SK-N-SH treated with all-trans-retinoic acid at 6 μM for 48 hours (cell line): ENCODE results near the gene BBS9.

ENCODE experiments used
- ZNF8 ChIP-seq: fragments of 450-650 bp; formaldehyde crosslinking; IDR thresholded peaks from 2 replicates; pipeline ENCODE4 v1.5.0; 2020; ENCODE audit warnings: mild to moderate bottlenecking, moderate library complexity
- TF ChIP-seq, protein P1 (sequence below): fragments of 250-450 bp; sonication (Bioruptor Pico); IDR thresholded peaks from 2 replicates; pipeline ENCODE4 v1.8.0; 2020; ENCODE audit warnings: mild to moderate bottlenecking, moderate library complexity, borderline replicate concordance
- TF ChIP-seq, protein P2 (sequence below): fragments of 250-450 bp; sonication (Bioruptor Pico); IDR thresholded peaks from 2 replicates; pipeline ENCODE4 v1.5.1; 2020; ENCODE audit warnings: low read depth, mild to moderate bottlenecking, moderate library complexity

DNA sequence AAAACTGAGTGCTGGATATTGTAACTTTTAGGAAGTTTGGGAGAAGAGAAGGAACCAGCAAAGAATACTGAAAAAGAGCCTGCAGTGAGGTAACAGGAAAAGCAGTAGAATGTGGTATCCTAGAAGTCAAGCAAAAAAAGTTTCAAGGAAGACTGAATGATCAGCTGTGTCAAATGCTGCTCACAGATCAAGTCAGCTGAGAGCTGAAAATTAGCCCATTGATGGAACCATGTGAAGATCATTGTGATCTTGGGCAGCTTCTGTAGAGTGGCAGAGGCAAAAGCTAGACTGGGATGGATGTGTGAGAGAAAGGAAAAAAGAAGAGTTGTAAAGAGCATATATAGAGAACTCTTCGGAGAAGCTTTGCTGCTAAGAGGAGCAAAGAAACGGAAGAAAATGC is 460.5 kb downstream of the BBS9 start:
- TF ChIP-seq, protein P1, sequence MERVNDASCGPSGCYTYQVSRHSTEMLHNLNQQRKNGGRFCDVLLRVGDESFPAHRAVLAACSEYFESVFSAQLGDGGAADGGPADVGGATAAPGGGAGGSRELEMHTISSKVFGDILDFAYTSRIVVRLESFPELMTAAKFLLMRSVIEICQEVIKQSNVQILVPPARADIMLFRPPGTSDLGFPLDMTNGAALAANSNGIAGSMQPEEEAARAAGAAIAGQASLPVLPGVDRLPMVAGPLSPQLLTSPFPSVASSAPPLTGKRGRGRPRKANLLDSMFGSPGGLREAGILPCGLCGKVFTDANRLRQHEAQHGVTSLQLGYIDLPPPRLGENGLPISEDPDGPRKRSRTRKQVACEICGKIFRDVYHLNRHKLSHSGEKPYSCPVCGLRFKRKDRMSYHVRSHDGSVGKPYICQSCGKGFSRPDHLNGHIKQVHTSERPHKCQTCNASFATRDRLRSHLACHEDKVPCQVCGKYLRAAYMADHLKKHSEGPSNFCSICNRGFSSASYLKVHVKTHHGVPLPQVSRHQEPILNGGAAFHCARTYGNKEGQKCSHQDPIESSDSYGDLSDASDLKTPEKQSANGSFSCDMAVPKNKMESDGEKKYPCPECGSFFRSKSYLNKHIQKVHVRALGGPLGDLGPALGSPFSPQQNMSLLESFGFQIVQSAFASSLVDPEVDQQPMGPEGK (CRISPR knock-in tag): no peak
- TF ChIP-seq, protein P2, sequence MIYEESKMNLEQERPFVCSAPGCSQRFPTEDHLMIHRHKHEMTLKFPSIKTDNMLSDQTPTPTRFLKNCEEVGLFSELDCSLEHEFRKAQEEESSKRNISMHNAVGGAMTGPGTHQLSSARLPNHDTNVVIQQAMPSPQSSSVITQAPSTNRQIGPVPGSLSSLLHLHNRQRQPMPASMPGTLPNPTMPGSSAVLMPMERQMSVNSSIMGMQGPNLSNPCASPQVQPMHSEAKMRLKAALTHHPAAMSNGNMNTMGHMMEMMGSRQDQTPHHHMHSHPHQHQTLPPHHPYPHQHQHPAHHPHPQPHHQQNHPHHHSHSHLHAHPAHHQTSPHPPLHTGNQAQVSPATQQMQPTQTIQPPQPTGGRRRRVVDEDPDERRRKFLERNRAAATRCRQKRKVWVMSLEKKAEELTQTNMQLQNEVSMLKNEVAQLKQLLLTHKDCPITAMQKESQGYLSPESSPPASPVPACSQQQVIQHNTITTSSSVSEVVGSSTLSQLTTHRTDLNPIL (CRISPR knock-in tag): no peak
- no peak for TF ChIP-seq ZNF8 (CRISPR knock-in tag)
